ENCODE results near the gene TCEA3.

Gene TCEA3

GRCh38 chr1:23444596-23445390 is 20.2 kb upstream of the TCEA3 start:
- no peak for FAIRE-seq

DNA sequence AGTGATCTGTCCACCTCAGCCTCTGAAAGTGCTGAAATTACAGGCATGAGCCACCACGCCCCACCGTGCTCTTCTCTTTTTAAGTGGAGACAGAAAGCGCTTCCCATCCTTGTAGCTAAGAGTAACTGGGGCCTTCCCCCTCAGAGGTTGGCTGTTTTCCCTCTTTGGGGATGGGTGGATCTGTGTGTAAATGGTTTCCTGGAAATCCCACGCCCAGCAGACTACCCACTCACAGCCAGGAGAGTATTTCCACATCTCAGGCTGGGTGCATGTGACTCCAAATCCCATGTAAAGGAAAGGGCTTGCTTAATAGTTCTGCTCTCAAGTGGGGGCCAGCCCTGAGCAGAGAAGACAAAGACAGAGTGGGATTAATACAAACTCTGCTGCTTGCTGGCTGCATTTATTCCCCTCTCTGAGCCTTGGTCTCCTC is 19.6 kb upstream of the TCEA3 start:
- FAIRE-seq: no peak

DNA sequence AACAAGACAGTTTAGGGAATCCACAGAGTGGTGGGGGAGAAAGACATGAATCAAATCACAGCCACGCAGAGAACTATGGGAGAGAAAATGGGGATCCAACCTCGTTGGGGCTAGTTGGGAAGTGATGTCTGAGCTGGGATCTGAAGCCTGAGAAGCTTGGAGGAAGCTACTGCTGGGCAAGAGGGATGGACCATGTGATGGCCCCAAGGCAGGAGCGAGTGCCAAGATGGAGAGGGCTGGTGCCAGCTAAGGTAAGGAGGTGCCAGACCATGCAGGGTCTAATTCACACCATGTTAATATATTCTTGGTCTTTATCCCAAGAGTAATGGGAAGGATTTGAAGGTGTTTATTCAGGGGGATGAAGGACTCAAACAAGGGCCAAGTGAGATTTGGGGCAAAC is 18.2 kb upstream of the TCEA3 start:
- FAIRE-seq: no peak

GRCh38 chr1:23441446-23442148 is 17.0 kb upstream of the TCEA3 start:
- FAIRE-seq: no peak

GRCh38 chr1:23438545-23438944 is 14.0 kb upstream of the TCEA3 start:
- FAIRE-seq: no peak

- FAIRE-seq: no peak
Measured at GRCh38 chr1:23437355-23437664, 12.8 kb upstream of the TCEA3 start.

- no peak for FAIRE-seq
Measured at GRCh38 chr1:23436520-23437354, 12.2 kb upstream of the TCEA3 start.

DNA sequence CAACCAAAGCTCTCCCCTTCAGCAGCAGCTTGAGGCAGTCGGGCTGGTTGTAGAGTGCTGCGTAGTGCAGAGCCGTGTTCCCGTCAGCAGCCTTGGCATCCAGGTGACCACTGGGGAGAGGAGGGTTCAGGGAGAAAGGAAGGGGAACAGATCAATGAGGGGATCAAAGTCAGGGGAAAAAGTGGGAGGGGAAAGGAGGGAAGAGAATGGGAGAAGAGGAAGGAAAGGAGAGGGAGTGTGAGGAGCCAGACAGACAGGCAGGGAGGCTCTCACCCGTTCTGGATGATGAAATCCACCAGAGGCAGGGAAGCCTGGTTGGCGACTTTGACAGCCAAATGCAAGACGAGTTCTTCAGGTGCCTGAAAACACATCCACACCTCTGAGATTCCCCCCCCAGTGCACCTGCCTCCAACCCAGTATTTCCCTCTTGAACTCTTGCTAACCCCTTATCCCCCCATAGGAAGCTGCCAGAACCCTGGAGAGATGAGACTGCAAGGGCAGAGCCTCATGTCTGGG is 9.8 kb upstream of the TCEA3 start:
- no peak for FAIRE-seq

DNA sequence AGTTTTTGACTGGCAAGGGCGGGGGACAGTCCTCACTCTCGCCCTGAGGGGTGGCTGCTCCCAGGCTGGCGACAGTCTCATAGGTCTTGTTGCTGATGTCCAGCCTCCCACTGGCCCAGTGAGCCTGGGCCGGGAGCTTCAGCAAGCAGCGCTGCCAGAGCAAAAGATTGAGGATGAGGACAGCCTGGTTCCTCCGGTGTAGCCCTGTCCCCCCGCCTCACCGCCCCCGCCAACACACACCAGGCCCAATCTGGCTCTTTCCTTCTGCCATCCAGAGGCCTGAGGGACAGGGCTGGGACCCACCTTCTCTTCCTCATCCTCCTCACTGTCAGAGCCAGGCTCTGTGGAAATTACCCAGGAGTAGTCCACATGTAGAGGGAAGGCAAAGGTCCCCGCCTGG is 8.6 kb upstream of the TCEA3 start:
- FAIRE-seq: no peak

- FAIRE-seq: no peak
Measured at GRCh38 chr1:23431431-23431830, 6.9 kb upstream of the TCEA3 start.

DNA sequence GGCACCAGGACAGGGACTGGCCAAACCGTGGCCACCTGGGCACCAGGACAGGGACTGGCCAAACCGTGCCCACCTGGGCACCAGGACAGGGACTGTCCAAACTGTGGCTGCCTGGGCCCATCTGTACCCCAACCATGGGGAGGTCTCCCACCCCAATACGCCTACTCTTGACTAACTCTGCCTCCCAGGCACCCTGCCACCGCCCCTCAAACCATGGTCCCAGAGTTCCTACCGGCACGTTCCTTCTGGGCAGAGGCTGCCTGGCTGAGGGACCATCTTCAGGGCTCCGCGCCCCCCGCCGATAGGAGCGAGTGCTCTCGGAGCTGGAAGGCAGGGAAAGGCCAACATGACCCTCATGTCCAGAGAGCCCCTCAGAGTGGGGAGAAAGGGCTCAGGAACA is 6.3 kb upstream of the TCEA3 start:
- FAIRE-seq: no peak

DNA sequence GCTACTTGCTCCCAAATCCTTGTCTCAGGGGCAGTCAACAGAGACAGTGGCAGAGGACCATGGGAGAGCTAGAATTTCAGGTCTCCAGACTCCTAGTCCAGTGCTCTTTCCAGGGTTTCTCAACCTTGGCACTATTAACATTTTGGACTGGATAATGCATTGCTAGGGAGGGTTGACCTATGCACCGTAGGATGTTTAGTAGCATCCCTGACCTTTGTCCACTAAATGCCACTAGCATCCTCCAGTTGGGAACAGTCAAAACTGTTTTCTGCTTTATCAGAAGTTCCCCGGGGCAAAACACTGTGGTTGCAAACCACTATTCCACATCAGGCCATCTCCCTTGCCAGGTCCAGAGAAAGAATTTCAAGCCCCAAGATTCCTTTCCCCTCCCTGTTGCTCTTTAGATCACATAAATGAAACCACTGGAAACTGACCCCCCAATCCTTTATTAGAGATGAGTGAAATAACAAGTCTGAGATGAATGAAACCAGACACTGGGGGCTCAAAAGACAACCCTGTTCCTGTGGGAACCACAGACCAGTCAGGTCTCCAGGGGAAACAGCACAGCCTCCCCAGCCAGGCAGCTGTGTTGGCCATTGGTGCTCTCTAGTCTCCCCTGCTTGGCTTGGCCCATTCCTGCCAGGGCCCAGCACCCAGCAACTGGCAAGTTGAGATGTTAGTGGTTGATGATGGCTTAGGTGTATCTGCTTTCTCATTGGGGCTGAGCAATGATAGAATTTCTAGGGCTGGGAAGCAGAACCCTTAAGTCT is 3.8 kb upstream of the TCEA3 start:
- no peak for FAIRE-seq

- no peak for FAIRE-seq
Measured at GRCh38 chr1:23427550-23427949, 3.0 kb upstream of the TCEA3 start.

DNA sequence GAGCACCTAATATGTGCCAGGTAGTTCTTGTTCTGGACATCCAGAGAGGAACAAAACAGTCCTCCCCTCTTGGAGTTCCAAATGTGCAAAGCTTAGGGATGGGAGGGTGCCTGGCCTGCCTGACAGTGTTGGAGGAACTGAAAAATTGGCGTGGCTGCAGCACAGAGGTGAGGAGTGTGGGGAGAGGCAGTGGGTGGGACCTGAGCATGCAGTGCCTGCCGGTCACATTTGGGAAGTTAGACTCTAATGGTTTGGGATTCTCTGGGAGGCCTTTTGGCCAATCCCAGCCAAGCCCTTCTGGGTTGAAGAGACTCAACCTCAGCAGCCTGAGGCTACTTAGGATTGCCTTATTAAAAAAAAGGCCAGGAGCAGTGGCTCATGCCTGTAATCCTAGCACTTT is 2.3 kb upstream of the TCEA3 start:
- FAIRE-seq: no peak

GRCh38 chr1:23425193-23425494 is 596 bp upstream of the TCEA3 start:
- FAIRE-seq: no peak

GRCh38 chr1:23423415-23424292 is 894 bp downstream of the TCEA3 start:
- FAIRE-seq: no peak

- no peak for FAIRE-seq
Measured at GRCh38 chr1:23422941-23423340, 1.6 kb downstream of the TCEA3 start.

DNA sequence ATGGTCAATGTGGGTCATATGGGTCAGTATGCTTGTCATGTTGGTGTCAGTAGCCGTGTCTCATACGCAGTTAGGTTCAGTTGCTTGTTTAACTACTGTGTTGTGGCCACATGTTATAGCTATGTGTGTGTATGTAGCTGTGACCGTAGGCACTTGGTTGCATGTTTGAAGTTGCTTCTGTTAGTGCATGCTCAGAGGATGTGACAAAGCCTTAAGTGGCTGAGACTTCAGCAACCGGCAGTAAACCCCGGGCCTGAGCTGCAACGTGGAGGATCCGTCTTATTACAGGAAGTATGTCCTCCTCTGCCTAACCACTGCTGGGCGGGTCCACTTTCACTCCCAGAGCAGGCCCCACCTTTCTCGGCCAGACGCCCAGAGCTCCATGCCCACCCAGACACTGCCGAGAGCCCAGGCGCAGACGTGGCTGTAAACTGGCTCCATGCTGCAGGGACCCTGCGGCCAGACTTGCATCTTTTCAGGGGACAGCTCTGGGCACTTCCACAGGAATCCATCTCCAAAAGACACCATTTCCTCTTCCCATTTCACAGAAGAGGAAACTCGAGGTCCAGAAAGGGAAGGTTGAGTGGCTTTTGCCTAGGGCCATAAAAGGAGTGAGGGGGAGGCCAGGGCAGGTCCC is 2.2 kb downstream of the TCEA3 start:
- FAIRE-seq: no peak

DNA sequence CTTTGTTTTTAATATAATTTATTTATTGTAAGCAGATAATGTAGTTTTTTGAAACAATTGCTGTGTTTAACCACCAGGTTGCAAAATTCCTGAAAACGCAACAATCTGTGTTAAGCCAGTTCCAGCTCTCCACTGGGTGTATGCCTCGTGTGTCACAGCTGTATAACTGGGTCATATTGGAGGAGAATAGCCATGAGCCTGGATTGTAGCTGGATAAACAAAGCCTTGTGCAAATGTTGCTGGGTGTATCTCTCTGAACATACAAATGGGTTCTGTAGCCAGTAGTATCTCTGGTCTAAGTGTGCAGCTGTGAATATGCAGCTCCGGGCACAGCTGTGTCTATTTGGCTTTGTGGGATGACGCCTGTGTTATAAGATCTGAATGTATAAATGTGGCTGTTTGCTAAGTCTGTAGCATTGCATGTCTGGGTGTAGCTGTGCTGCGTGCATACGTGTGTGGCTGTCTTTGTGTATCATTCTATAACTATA is 2.8 kb downstream of the TCEA3 start:
- FAIRE-seq: no peak

GRCh38 chr1:23421343-23421742 is 3.2 kb downstream of the TCEA3 start:
- no peak for FAIRE-seq

DNA sequence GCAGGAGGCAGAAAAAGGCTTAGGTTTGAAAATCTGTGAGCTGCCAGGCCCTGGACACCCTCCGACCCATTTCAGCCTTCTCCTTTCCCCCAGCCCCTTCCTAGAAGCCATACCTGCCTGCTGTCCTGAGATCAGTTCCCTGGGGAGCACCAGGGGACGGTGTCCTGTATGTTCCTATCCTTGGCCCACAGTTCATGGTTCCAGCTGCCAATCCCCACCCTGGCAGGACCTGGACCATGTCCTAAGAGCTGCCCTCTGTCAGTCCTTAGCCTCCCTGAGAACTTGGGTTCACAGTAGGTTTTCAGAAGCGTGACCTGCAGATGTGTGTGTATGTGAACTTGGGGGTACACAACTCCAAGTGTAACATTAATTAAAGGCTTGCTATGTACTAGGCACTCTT is 3.8 kb downstream of the TCEA3 start:
- no peak for FAIRE-seq

Data from G401.6 (cell line).